ENCODE measurements around the gene CCT7.

- no peak for TF ChIP-seq CTCF (IDR thresholded peaks at IDR 0.05; ENCODE audit: insufficient read depth, low read depth, low read length)
- no peak for TF ChIP-seq EZH2 (IDR thresholded peaks at IDR 0.05; ENCODE audit: insufficient read depth, low read length)
Measured at GRCh38 chr2:73253400-73253799, 19.3 kb downstream of the CCT7 start.

All from astrocyte (in vitro differentiated cells and primary cell).